ENCODE data around the gene UBR1. TPM values are rescaled to one million over a fixed set of nuclear protein-coding genes. Genes with fewer than 3 reads are reported as not detected.
"Not testable (repeated sequence)": the region's sequence is repeated elsewhere in the genome, so short reads cannot be mapped to it uniquely, and the experiment has no call there.

UBR1 gene
- polyA plus RNA-seq, 1 donor from 2014 or later, result 33.5 TPM

- H3K9me3 ChIP-seq (ENCODE audit: low read length), result no peaks in the 10 kb centered on the region
- H3K27ac ChIP-seq (ENCODE audit: low read length), result no peak overlapping the region
- H3K36me3 ChIP-seq (ENCODE audit: insufficient read depth, low read length), result peaks cover 11% of the 10 kb centered on the region
- no peak for TF ChIP-seq EP300 (conservative IDR thresholded peaks at IDR 0.05; ENCODE audit: poor library complexity, severe bottlenecking)
- TF ChIP-seq TAF1 (IDR thresholded peaks at IDR 0.05; ENCODE audit: low read depth), result no peak
- TF ChIP-seq RAD21 (conservative IDR thresholded peaks at IDR 0.05), result no peak
- no peak for TF ChIP-seq EZH2 (IDR thresholded peaks at IDR 0.05; ENCODE audit: borderline replicate concordance, insufficient read depth, low read length, poor library complexity, severe bottlenecking)
- TF ChIP-seq MXI1 (conservative IDR thresholded peaks at IDR 0.05; ENCODE audit: poor library complexity, severe bottlenecking), result no peak
- TF ChIP-seq SMC3 (conservative IDR thresholded peaks at IDR 0.05; ENCODE audit: poor library complexity), result no peak
- no peak for TF ChIP-seq POLR2AphosphoS5 (IDR thresholded peaks at IDR 0.05)
- TF ChIP-seq, protein P1, sequence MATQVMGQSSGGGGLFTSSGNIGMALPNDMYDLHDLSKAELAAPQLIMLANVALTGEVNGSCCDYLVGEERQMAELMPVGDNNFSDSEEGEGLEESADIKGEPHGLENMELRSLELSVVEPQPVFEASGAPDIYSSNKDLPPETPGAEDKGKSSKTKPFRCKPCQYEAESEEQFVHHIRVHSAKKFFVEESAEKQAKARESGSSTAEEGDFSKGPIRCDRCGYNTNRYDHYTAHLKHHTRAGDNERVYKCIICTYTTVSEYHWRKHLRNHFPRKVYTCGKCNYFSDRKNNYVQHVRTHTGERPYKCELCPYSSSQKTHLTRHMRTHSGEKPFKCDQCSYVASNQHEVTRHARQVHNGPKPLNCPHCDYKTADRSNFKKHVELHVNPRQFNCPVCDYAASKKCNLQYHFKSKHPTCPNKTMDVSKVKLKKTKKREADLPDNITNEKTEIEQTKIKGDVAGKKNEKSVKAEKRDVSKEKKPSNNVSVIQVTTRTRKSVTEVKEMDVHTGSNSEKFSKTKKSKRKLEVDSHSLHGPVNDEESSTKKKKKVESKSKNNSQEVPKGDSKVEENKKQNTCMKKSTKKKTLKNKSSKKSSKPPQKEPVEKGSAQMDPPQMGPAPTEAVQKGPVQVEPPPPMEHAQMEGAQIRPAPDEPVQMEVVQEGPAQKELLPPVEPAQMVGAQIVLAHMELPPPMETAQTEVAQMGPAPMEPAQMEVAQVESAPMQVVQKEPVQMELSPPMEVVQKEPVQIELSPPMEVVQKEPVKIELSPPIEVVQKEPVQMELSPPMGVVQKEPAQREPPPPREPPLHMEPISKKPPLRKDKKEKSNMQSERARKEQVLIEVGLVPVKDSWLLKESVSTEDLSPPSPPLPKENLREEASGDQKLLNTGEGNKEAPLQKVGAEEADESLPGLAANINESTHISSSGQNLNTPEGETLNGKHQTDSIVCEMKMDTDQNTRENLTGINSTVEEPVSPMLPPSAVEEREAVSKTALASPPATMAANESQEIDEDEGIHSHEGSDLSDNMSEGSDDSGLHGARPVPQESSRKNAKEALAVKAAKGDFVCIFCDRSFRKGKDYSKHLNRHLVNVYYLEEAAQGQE (IDR thresholded peaks at IDR 0.05; ENCODE audit: borderline replicate concordance), result no peak
- no peak for TF ChIP-seq CTCF (IDR thresholded peaks at IDR 0.05; ENCODE audit: poor library complexity, severe bottlenecking)
- no peaks in the 10 kb centered on the region for H3F3A ChIP-seq (ENCODE audit: insufficient read depth, low read length, poor library complexity, severe bottlenecking)
- no peaks in the 10 kb centered on the region for H3K9me2 ChIP-seq (ENCODE audit: insufficient read depth, low read length)
- no peaks in the 10 kb centered on the region for H4K20me1 ChIP-seq (ENCODE audit: insufficient read depth)
- H3K9ac ChIP-seq (ENCODE audit: low read length), result no peak overlapping the region
- no peaks in the 10 kb centered on the region for H3K27me3 ChIP-seq (ENCODE audit: insufficient read depth, low read depth, low read length)
- no peaks in the 10 kb centered on the region for H3K79me2 ChIP-seq (replicated peaks; ENCODE audit: insufficient read depth, low read length)
- H3K4me3 ChIP-seq (ENCODE audit: low read length), result no peak overlapping the region
- no peak overlapping the region for H2AFZ ChIP-seq (ENCODE audit: low read depth, low read length)
- no peak overlapping the region for H3K4me2 ChIP-seq (ENCODE audit: low read length)
These were observed 76.4 kb downstream of the UBR1 start for GRCh38 chr15:43029476-43029875.

- H2AFZ ChIP-seq (ENCODE audit: low read depth, low read length), result no peak overlapping the region
- no peaks in the 10 kb centered on the region for H3K27me3 ChIP-seq (ENCODE audit: insufficient read depth, low read depth, low read length)
- no peak overlapping the region for H3K4me2 ChIP-seq (ENCODE audit: low read length)
- H3K4me3 ChIP-seq (ENCODE audit: low read length), result no peak overlapping the region
- no peaks in the 10 kb centered on the region for H3K9me2 ChIP-seq (ENCODE audit: insufficient read depth, low read length)
- no peak overlapping the region for H3K27ac ChIP-seq (ENCODE audit: low read length)
- no peaks in the 10 kb centered on the region for H3K79me2 ChIP-seq (replicated peaks; ENCODE audit: insufficient read depth, low read length)
- no peaks in the 10 kb centered on the region for H4K20me1 ChIP-seq (ENCODE audit: insufficient read depth)
- TF ChIP-seq TAF1 (IDR thresholded peaks at IDR 0.05; ENCODE audit: low read depth) (no peak), MXI1 (conservative IDR thresholded peaks at IDR 0.05; ENCODE audit: poor library complexity, severe bottlenecking) (no peak), EP300 (conservative IDR thresholded peaks at IDR 0.05; ENCODE audit: poor library complexity, severe bottlenecking) (no peak)
- no peak overlapping the region for H3K9ac ChIP-seq (ENCODE audit: low read length)
- H3K36me3 ChIP-seq (ENCODE audit: insufficient read depth, low read length), result peaks cover 20% of the 10 kb centered on the region
- H3K9me3 ChIP-seq (ENCODE audit: low read length), result no peaks in the 10 kb centered on the region
- H3F3A ChIP-seq (ENCODE audit: insufficient read depth, low read length, poor library complexity, severe bottlenecking), result no peaks in the 10 kb centered on the region
These were observed 80.7 kb downstream of the UBR1 start for GRCh38 chr15:43025150-43025549.

DNA sequence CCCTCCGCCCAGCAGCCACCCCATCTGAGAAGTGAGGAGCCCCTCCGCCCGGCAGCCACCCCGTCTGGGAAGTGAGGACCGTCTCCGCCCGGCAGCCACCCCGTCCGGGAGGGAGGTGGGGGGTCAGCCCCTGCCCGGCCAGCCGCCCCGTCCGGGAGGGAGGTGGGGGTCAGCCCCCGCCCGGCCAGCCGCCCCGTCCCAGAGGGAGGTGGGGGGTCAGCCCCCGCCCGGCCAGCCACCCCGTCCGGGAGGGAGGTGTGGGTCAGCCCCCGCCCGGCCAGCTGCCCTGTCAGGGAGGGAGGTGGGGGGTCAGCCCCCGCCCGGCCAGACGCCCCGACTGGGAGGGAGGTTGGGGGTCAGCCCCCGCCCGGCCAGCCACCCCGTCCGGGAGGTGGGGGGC lies 91.2 kb downstream of the UBR1 start:
- H4K20me1 ChIP-seq (ENCODE audit: insufficient read depth); H2AFZ ChIP-seq (ENCODE audit: low read depth, low read length); H3K79me2 ChIP-seq (replicated peaks; ENCODE audit: insufficient read depth, low read length); H3K9me2 ChIP-seq (ENCODE audit: insufficient read depth, low read length); H3K27ac ChIP-seq (ENCODE audit: low read length); H3K4me2 ChIP-seq (ENCODE audit: low read length); H3K36me3 ChIP-seq (ENCODE audit: insufficient read depth, low read length); H3K9ac ChIP-seq (ENCODE audit: low read length); H3K27me3 ChIP-seq (ENCODE audit: insufficient read depth, low read depth, low read length); H3F3A ChIP-seq (ENCODE audit: insufficient read depth, low read length, poor library complexity, severe bottlenecking); H3K9me3 ChIP-seq (ENCODE audit: low read length); H3K4me3 ChIP-seq (ENCODE audit: low read length): not testable (repeated sequence)
